ENCODE results near the gene MARCO.
"Not testable (repeated sequence)": the region's sequence is repeated elsewhere in the genome, so short reads cannot be mapped to it uniquely, and the experiment has no call there.

MARCO gene

GRCh38 chr2:119009110-119009509, 67.1 kb downstream of the MARCO start:
- no peak for DNase-seq

GRCh38 chr2:119010336-119010735, 68.3 kb downstream of the MARCO start:
- DNase-seq = no peak

GRCh38 chr2:119011162-119011909, 69.3 kb downstream of the MARCO start:
- peak; percentile 38 for DNase-seq

GRCh38 chr2:119011910-119012209, 69.9 kb downstream of the MARCO start:
- DNase-seq = no peak

- DNase-seq = no peak
These were observed 70.6 kb downstream of the MARCO start for GRCh38 chr2:119012345-119013301.

GRCh38 chr2:119013671-119014070, 71.7 kb downstream of the MARCO start:
- no peak for DNase-seq

GRCh38 chr2:119015845-119016244, 73.9 kb downstream of the MARCO start:
- peak; percentile 42 for DNase-seq

- DNase-seq = no peak
These were observed 77.5 kb downstream of the MARCO start for GRCh38 chr2:119019521-119019920.

- no peak for DNase-seq
These were observed 80.7 kb downstream of the MARCO start for GRCh38 chr2:119022678-119023077.

- DNase-seq = no peak
These were observed 81.5 kb downstream of the MARCO start for GRCh38 chr2:119023534-119023933.

- no peak for DNase-seq
These were observed 82.2 kb downstream of the MARCO start for GRCh38 chr2:119024152-119024551.

GRCh38 chr2:119024568-119024967, 82.6 kb downstream of the MARCO start:
- no peak for DNase-seq

- DNase-seq = no peak
These were observed 83.0 kb downstream of the MARCO start for GRCh38 chr2:119025013-119025412.

- DNase-seq = no peak
These were observed 83.9 kb downstream of the MARCO start for GRCh38 chr2:119025762-119026351.

GRCh38 chr2:119026890-119027289, 84.9 kb downstream of the MARCO start:
- DNase-seq = peak; percentile 44

GRCh38 chr2:119028327-119029174, 86.6 kb downstream of the MARCO start:
- peak; percentile 51 for DNase-seq

- DNase-seq = no peak
These were observed 87.3 kb downstream of the MARCO start for GRCh38 chr2:119029297-119029696.

- DNase-seq = not testable (repeated sequence)
These were observed 95.9 kb downstream of the MARCO start for GRCh38 chr2:119037922-119038321.

- no peak for DNase-seq
These were observed 98.7 kb downstream of the MARCO start for GRCh38 chr2:119040730-119041129.
